Measurements from ENCODE around the gene ELAVL1. TPM values are rescaled to one million over a fixed set of nuclear protein-coding genes. Genes with fewer than 3 reads are reported as not detected.

ELAVL1 gene
- total RNA-seq, 1 donor from 2014 or later, result 107 TPM

- Histone ChIP-seq H3K36me3 (ENCODE audit: insufficient read depth, low read length) (peaks cover 19% of the 10 kb centered on the region), H4K20me1 (ENCODE audit: insufficient read depth, low read length) (peaks cover 94% of the 10 kb centered on the region), H3K27ac (ENCODE audit: low read depth, low read length) (peak overlapping the region; percentile 36), H3K79me2 (ENCODE audit: insufficient read depth, low read length) (peaks cover 82% of the 10 kb centered on the region), H2AFZ (ENCODE audit: low read depth, low read length) (no peak overlapping the region), H3K4me1 (ENCODE audit: insufficient read depth, low read length) (peaks cover 31% of the 10 kb centered on the region), H3K4me3 (ENCODE audit: insufficient read depth, low read depth, low read length) (no peak overlapping the region), H3K4me2 (ENCODE audit: low read length) (peak overlapping the region; percentile 34), H3K9ac (ENCODE audit: low read length) (no peak overlapping the region), H3K9me3 (ENCODE audit: insufficient read depth, low read depth, low read length) (no peaks in the 10 kb centered on the region), H3K27me3 (ENCODE audit: insufficient read depth, low read length) (no peaks in the 10 kb centered on the region)
- no peak overlapping the region for H3K4me3 Mint-ChIP-seq (ENCODE audit: unreplicated experiment)
- DNase-seq (ENCODE audit: low read depth), result no peak
- TF ChIP-seq EZH2 (IDR thresholded peaks at IDR 0.05; ENCODE audit: insufficient read depth, low read length) (no peak), CTCF (IDR thresholded peaks at IDR 0.05; ENCODE audit: insufficient read depth, low read depth, low read length) (no peak)
- H3K27me3 Mint-ChIP-seq (ENCODE audit: low read depth, unreplicated experiment), result no peaks in the 10 kb centered on the region
- H3K36me3 Mint-ChIP-seq (ENCODE audit: low read depth, unreplicated experiment), result peaks cover 19% of the 10 kb centered on the region
- H3K27ac Mint-ChIP-seq (ENCODE audit: unreplicated experiment), result no peak overlapping the region
- H3K9me3 Mint-ChIP-seq (ENCODE audit: unreplicated experiment), result no peaks in the 10 kb centered on the region
- no peak for FAIRE-seq
- H3K4me1 Mint-ChIP-seq (ENCODE audit: low read depth, unreplicated experiment), result peaks cover 37% of the 10 kb centered on the region
Measured at GRCh38 chr19:7987114-7987768, 18.2 kb downstream of the ELAVL1 start.

GRCh38 chr19:7986321-7987113, 18.9 kb downstream of the ELAVL1 start:
- peaks cover 81% of the 10 kb centered on the region for H3K79me2 ChIP-seq (ENCODE audit: insufficient read depth, low read length)
- Mint-ChIP-seq H3K27me3 (ENCODE audit: low read depth, unreplicated experiment) (no peaks in the 10 kb centered on the region), H3K9me3 (ENCODE audit: unreplicated experiment) (no peaks in the 10 kb centered on the region), H3K4me3 (ENCODE audit: unreplicated experiment) (peak overlapping the region; percentile 45), H3K36me3 (ENCODE audit: low read depth, unreplicated experiment) (peaks cover 17% of the 10 kb centered on the region), H3K27ac (ENCODE audit: unreplicated experiment) (peak overlapping the region; percentile 84), H3K4me1 (ENCODE audit: low read depth, unreplicated experiment) (peaks cover 37% of the 10 kb centered on the region)
- no peaks in the 10 kb centered on the region for H3K9me3 ChIP-seq (ENCODE audit: insufficient read depth, low read depth, low read length)
- peak; percentile 67 for FAIRE-seq
- peaks cover 96% of the 10 kb centered on the region for H4K20me1 ChIP-seq (ENCODE audit: insufficient read depth, low read length)
- no peaks in the 10 kb centered on the region for H3K27me3 ChIP-seq (ENCODE audit: insufficient read depth, low read length)
- H3K4me3 ChIP-seq (ENCODE audit: insufficient read depth, low read depth, low read length), result no peak overlapping the region
- H3K36me3 ChIP-seq (ENCODE audit: insufficient read depth, low read length), result peaks cover 17% of the 10 kb centered on the region
- peak overlapping the region; percentile 60 for H3K4me2 ChIP-seq (ENCODE audit: low read length)
- TF ChIP-seq CTCF (IDR thresholded peaks at IDR 0.05; ENCODE audit: insufficient read depth, low read depth, low read length) (no peak), EZH2 (IDR thresholded peaks at IDR 0.05; ENCODE audit: insufficient read depth, low read length) (no peak)
- H3K9ac ChIP-seq (ENCODE audit: low read length), result peak overlapping the region; percentile 23
- DNase-seq (ENCODE audit: low read depth), result peak; percentile 70
- H3K4me1 ChIP-seq (ENCODE audit: insufficient read depth, low read length), result peaks cover 31% of the 10 kb centered on the region
- H3K27ac ChIP-seq (ENCODE audit: low read depth, low read length), result peak overlapping the region; percentile 45
- no peak overlapping the region for H2AFZ ChIP-seq (ENCODE audit: low read depth, low read length)
